Hindlimb muscle (tissue), 1 donor: ENCODE measurements around the gene TMEM69. TPM values are rescaled to one million over a fixed set of nuclear protein-coding genes. Genes with fewer than 3 reads are reported as not detected.
"Not testable (repeated sequence)": the region's sequence is repeated elsewhere in the genome, so short reads cannot be mapped to it uniquely, and the experiment has no call there.

Experiments used
- DNase-seq: peaks from one replicate; pipeline ENCODE4 v3.0.0-alpha.2; 2013
- polyA plus RNA-seq: library from polyadenylated mRNA; unstranded; fragments of 120-200 nt; gene quantifications from one replicate; pipeline ENCODE4 v1.2.1, GENCODE V29; 2013; ENCODE audit not compliant: insufficient read length

The TMEM69 gene
- polyA plus RNA-seq, 1 donor: 30.4 TPM

DNA sequence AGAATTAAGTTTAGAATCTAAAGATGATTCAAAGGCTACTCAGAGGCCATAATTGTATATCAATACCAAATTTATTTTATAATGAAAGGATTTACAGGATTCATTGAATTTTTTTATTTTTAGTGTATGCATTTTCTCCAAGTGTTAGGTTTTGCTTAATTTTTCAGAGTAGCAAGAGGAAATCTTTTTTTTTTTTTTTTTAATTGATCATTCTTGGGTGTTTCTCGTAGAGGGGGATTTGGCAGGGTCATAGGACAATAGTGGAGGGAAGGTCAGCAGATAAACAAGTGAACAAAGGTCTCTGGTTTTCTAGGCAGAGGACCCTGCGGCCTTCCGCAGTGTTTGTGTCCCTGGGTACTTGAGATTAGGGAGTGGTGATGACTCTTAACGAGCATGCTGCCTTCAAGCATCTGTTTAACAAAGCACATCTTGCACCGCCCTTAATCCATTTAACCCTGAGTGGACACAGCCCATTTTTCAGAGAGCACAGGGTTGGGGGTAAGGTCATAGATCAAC, 51.7 kb downstream of the TMEM69 start:
- not testable (repeated sequence) for DNase-seq

Other genes with a start within 250 kb of the TMEM69 start
- 2.1 TPM for gene TESK2, start 197.0 kb upstream of the TMEM69 start, polyA plus RNA-seq
- gene CCDC163, start 188.1 kb upstream of the TMEM69 start, polyA plus RNA-seq: 1.0 TPM
- gene MMACHC, start 187.9 kb upstream of the TMEM69 start, polyA plus RNA-seq: 8.7 TPM
- gene PRDX1, start 166.3 kb upstream of the TMEM69 start, polyA plus RNA-seq: 129 TPM
- 77.2 TPM for gene AKR1A1, start 137.4 kb upstream of the TMEM69 start, polyA plus RNA-seq
- 139 TPM for gene NASP, start 104.1 kb upstream of the TMEM69 start, polyA plus RNA-seq
- gene CCDC17, start 64.1 kb upstream of the TMEM69 start, polyA plus RNA-seq: 1.8 TPM
- 66.9 TPM for gene GPBP1L1, start 1.6 kb upstream of the TMEM69 start, polyA plus RNA-seq
- 18.8 TPM for gene IPP, start 62.5 kb downstream of the TMEM69 start, polyA plus RNA-seq
- 96.2 TPM for gene MAST2, start 115.4 kb downstream of the TMEM69 start, polyA plus RNA-seq